OCI-LY3 (cell line): ENCODE results near the gene MACROD2.

Experiments
- EZH2phosphoT487 ChIP-seq: fragments of 200-600 bp; shearing (Covaris generic); IDR thresholded peaks from 2 replicates; pipeline ENCODE4 v1.6.1; 2018; ENCODE audit warnings: antibody characterized with exemption, mixed run types, low read depth
- TF ChIP-seq, protein P1 (sequence below): fragments of 200-600, 300-600 bp; sonication (generic); IDR thresholded peaks from 2 replicates; pipeline ENCODE4 v1.5.1; 2014; ENCODE audit warnings: antibody characterized with exemption, low read length, low read depth

DNA sequence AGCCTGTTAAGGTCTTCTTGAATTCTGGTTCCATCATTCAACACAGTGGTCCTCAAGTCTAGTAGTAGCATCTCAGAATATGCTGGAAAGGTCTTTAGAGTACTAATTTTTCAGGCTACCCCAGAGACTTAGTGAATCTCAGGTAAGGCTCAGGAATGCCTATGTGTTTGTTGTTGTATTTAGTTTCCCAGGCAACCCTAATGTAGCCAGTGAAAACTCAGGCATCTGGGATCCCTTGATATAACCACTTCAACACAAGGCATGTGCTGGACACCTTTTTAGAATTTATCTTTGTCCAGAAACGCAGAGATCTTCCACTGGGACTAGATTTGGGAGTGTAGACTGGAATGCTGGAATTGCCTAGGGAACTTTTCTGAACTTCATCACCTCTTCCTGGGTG, 940.0 kb downstream of the MACROD2 start:
- TF ChIP-seq, protein P1, sequence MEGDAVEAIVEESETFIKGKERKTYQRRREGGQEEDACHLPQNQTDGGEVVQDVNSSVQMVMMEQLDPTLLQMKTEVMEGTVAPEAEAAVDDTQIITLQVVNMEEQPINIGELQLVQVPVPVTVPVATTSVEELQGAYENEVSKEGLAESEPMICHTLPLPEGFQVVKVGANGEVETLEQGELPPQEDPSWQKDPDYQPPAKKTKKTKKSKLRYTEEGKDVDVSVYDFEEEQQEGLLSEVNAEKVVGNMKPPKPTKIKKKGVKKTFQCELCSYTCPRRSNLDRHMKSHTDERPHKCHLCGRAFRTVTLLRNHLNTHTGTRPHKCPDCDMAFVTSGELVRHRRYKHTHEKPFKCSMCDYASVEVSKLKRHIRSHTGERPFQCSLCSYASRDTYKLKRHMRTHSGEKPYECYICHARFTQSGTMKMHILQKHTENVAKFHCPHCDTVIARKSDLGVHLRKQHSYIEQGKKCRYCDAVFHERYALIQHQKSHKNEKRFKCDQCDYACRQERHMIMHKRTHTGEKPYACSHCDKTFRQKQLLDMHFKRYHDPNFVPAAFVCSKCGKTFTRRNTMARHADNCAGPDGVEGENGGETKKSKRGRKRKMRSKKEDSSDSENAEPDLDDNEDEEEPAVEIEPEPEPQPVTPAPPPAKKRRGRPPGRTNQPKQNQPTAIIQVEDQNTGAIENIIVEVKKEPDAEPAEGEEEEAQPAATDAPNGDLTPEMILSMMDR: no peak
- no peak for TF ChIP-seq EZH2phosphoT487
